ENCODE data around the gene SOX2.
A peak's percentile ranks its signal among the peaks of the same experiment; 100 is the strongest.

SOX2 gene

DNA sequence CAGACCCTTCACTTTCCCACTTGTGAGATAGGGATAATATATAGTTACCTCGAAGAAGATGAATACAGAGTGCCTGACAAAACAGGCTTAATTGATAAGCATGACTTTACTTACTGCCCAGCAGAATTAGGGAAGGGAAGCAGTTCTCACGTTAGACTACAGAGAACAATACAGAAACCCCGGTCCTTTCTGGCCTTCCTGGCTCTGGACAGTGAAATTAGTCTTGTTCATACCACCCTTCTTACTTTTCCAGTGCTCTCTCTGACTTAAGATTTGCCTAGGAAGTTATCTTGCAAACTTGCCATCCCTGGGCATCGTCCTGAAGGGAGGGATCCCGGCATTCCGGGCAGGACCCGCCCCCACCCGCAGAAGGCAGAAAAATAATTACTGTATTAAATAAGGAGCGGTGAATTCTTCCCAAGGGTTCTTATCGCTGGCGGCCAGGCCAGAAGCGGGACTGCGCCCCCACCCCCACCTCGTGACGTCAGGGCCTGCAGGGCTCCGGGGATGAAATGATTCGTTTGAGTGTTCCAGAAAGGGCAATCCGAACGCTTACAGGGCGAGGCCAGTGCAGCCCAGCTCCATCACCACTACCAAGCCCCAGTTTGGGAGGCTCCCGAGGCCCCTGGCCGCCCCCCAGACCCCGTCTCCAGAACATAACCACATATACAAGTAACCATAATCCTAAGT lies 8.4 kb downstream of the SOX2 start:
- TF ChIP-seq, protein P1, sequence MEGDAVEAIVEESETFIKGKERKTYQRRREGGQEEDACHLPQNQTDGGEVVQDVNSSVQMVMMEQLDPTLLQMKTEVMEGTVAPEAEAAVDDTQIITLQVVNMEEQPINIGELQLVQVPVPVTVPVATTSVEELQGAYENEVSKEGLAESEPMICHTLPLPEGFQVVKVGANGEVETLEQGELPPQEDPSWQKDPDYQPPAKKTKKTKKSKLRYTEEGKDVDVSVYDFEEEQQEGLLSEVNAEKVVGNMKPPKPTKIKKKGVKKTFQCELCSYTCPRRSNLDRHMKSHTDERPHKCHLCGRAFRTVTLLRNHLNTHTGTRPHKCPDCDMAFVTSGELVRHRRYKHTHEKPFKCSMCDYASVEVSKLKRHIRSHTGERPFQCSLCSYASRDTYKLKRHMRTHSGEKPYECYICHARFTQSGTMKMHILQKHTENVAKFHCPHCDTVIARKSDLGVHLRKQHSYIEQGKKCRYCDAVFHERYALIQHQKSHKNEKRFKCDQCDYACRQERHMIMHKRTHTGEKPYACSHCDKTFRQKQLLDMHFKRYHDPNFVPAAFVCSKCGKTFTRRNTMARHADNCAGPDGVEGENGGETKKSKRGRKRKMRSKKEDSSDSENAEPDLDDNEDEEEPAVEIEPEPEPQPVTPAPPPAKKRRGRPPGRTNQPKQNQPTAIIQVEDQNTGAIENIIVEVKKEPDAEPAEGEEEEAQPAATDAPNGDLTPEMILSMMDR (IDR thresholded peaks at IDR 0.05; ENCODE audit: low read depth, low read length, missing control alignments), result no peak
- no peak for DNase-seq (ENCODE audit: low read depth)
- H3K4me3 ChIP-seq (ENCODE audit: low read depth, low read length), result peak overlapping the region; percentile 20
- in situ Hi-C loops (cut with HindIII; ENCODE audit: low sequenced_read_pairs), result no loop called here

DNA sequence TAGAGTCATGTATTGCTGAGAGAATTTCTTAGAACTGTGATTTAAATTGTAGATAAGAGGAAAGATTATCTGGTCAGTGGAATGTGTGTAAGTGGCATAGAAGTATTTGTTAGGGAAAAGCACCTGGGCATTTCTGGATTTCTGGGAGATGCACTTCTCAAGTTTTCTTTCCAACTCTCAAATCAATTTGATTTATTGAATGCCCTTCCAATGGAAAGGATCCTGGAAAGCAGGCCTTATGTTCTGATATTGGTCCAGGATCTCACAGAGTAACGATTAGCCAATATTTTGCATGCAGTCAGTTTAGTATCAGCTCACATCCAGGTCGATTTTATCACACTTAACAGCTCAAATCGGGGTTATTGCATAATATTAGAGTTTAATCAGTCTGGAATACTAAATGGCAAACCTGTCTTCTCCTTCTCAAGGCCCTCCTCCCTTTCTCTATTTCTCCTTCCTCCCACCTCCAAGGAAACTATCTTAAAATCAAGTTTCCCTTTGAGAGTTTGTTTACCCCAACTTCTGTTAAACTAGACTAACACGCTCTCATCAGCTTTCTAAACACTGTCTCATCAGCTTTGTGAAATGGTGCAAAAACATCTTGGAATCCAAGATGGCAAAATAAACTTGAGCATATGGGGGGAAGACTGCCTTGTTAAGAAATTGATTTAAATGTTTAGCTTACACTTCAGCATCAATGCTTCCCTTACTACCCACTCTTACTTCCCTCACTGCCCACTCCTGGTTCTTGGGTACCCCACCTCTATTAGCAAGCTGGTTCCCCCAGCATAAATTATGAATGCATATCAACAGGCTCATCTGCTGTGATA lies 9.5 kb downstream of the SOX2 start:
- TF ChIP-seq, protein P1 (IDR thresholded peaks at IDR 0.05; ENCODE audit: low read depth, low read length, missing control alignments), result no peak
- in situ Hi-C loops (cut with HindIII; ENCODE audit: low sequenced_read_pairs), result no loop called here

DNA sequence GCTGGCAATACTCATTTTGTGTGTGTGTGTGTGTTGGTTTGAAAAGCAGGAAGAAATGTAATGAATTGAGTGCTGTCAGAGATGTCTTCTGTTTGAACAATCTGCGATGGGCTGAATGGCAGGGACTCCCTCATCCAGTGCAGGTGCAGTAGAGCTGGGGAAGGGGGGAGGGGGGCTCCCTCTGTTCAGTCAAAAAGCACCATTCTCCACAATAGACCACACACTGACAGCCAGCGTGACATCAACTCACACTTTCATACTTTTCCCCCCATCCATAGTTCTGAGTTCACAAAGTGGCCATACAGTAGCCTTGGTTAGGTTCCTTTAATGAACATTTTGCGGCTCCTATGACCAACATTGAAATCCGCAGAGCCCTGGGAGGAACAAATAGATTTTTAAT lies 10.4 kb downstream of the SOX2 start:
- in situ Hi-C loops (cut with HindIII; ENCODE audit: low sequenced_read_pairs), result no loop called here
- DNase-seq (ENCODE audit: low read depth), result no peak
- TF ChIP-seq, protein P1 (IDR thresholded peaks at IDR 0.05; ENCODE audit: low read depth, low read length, missing control alignments), result no peak
- H3K4me3 ChIP-seq (ENCODE audit: low read depth, low read length), result no peak overlapping the region

More for the DNA sequence above, 9.5 kb downstream of the SOX2 start:
- DNase-seq (ENCODE audit: low read depth), result no peak
- no peak overlapping the region for H3K4me3 ChIP-seq (ENCODE audit: low read depth, low read length)

DNA sequence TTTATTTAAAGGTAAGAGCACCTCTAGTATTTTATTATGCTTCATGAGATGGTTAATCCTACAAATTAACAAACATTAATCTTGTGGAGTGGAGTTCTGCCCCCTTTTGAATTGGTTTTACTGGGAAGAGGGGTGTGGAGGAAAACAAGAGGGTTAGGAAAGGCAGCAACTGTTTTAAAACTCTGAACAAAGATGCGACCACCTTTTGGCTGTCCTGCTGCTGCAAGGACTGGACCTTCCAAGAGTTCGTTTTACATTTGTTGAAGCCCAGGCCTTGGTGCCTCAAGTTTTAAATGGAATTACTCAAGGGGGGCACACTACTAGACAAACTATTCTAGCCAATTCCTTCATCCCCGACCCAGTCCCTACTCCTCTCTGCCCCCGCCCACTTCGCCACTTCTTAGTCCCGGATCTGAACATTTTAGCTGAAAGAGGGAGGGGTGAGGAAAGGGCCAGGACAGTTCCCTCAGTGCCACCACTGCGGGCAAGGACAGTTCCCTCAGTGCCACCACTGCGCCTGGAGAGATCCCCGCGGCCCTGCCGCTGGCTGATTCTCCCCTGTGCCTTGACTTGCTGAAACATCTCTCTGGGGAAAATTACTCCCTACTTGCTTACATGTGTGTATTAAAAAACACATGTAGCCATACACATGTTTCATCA lies 11.2 kb downstream of the SOX2 start:
- no peak for DNase-seq (ENCODE audit: low read depth)
- TF ChIP-seq, protein P1 (IDR thresholded peaks at IDR 0.05; ENCODE audit: low read depth, low read length, missing control alignments), result no peak
- H3K4me3 ChIP-seq (ENCODE audit: low read depth, low read length), result no peak overlapping the region
- in situ Hi-C loops (cut with HindIII; ENCODE audit: low sequenced_read_pairs), result no loop called here

DNA sequence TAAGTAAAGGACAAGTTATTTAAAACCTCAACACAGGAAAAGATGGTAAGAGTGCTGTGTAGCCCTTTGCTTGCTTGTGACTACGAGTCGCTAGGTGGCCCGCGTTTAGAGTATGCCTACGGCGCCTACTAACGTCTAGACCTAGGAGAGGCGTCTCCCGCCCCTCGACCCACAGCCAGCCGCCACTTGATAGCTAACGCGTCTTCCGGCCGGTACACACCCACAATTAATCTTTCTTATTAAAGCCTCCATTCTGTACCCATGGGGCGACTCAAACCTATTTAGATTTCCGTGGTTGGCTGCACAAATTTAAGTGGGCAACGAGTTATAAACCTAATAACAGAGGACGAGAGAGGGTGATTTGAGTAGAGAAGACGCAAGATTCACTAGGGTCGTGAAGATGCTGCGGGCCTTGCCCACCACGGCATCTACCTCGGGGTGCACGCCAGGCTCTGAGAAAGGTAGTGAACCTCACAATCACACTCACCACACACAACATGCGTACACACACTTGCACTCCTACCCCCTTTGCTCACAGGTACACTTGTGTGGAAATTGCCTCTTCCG lies 12.0 kb downstream of the SOX2 start:
- H3K4me3 ChIP-seq (ENCODE audit: low read depth, low read length), result peak overlapping the region; percentile 12
- TF ChIP-seq, protein P1 (IDR thresholded peaks at IDR 0.05; ENCODE audit: low read depth, low read length, missing control alignments), result no peak
- in situ Hi-C loops (cut with HindIII; ENCODE audit: low sequenced_read_pairs), result no loop called here
- DNase-seq (ENCODE audit: low read depth), result no peak
